Measurements from ENCODE around the gene GLCE. TPM values are rescaled to one million over a fixed set of nuclear protein-coding genes. Genes with fewer than 3 reads are reported as not detected.

GLCE gene
- total and polyA plus RNA-seq, 9 of the 15 experiments (the other 6 are each of a cell fraction or from before 2014, with no cell fraction given): 4.6 to 12.3 (median 10.6) TPM

GRCh38 chr15:69277316-69277715, 116.9 kb downstream of the GLCE start:
- ATAC-seq (no peak), DNase-seq (ENCODE audit: extremely low read depth in 1 of 4, low spot score in 3 of 4) (no peak), FAIRE-seq (no peak)
- no peak overlapping the region for H3K27ac ChIP-seq (ENCODE audit: extremely low read depth, low read depth, low read length)
- H3K27me3 ChIP-seq (ENCODE audit: control insufficient read depth in 2 of 2, insufficient read depth in 2 of 2, low read length in 2 of 2): peaks cover 23 to 63% of the 10 kb centered on the region in 2 experiments
- H3K9me3 ChIP-seq (replicated peaks; ENCODE audit: control insufficient read depth, insufficient read depth, low read depth, low read length): no peaks in the 10 kb centered on the region
- H3K79me2 ChIP-seq (ENCODE audit: control insufficient read depth, insufficient read depth, low read length): no peaks in the 10 kb centered on the region
- no peak overlapping the region for H3K4me2 ChIP-seq (ENCODE audit: insufficient read depth, low read length)
- no peak overlapping the region for H2AFZ ChIP-seq (ENCODE audit: low read depth, low read length)
- no peaks in the 10 kb centered on the region for H3K9me1 ChIP-seq (ENCODE audit: control insufficient read depth, insufficient read depth, low read length)
- intact Hi-C loops (cut with micrococcal nuclease) (no loop called here), in situ Hi-C loops (cut with MboI) (no loop called here)
- 3% methylated on average over 9 of the region's 9 CpGs for WGBS (ENCODE audit: insufficient coverage, low coverage, missing lambda C conversion rate)
- no peaks in the 10 kb centered on the region for H4K20me1 ChIP-seq (replicated peaks; ENCODE audit: control insufficient read depth, insufficient read depth, low read length)
- H3K4me1 ChIP-seq (replicated peaks in 1 of 2; ENCODE audit: control insufficient read depth in 2 of 2, insufficient read depth in 2 of 2, low read length in 2 of 2): no peaks in the 10 kb centered on the region
- no peaks in the 10 kb centered on the region for H3K36me3 ChIP-seq (ENCODE audit: control insufficient read depth, insufficient read depth, low read length)
- H3K9ac ChIP-seq (ENCODE audit: insufficient read depth in 1 of 2, low read depth in 2 of 2, low read length in 2 of 2): no peak overlapping the region
- POLR2A ChIA-PET: interaction anchor here (0.5 to 1.5 kb wide), 2 partner anchors 10 to 12 kb away, joined by 3 to 5 read pairs; no protein-coding TSS in a partner anchor
- CTCF ChIA-PET (ENCODE audit: low intra/inter-chr PET ratio): no interaction called here
- no peak overlapping the region for H3K4me3 ChIP-seq
- no TSS peak for BruUV-seq (replicated peaks)
- TF ChIP-seq KAT8 (IDR thresholded peaks at IDR 0.05; ENCODE audit: low read depth) (no peak), ZNF311 (CRISPR knock-in tag; IDR thresholded peaks at IDR 0.05) (no peak), ATF7 (IDR thresholded peaks at IDR 0.05) (no peak), ZBTB40 (IDR thresholded peaks at IDR 0.05) (no peak), ZBTB40 (CRISPR knock-in tag; IDR thresholded peaks at IDR 0.05) (no peak), ZKSCAN1 (IDR thresholded peaks at IDR 0.05; ENCODE audit: low read depth, low read length) (no peak), RFX1 (IDR thresholded peaks at IDR 0.05) (no peak)
